Upper lobe of left lung (tissue), 6 donors: ENCODE results near the gene FKRP. TPM values are rescaled to one million over a fixed set of nuclear protein-coding genes. Genes with fewer than 3 reads are reported as not detected.

Experiments
- ATAC-seq, 2 donors: fragments of 200-7000 bp; cut with Tn5 transposase; one replicate each; pipeline ENCODE4 v1.9.1; 2022; ENCODE audit warnings: mild to moderate bottlenecking in 2 of 2, moderate library complexity in 2 of 2; ENCODE audit not compliant: low FRiP score in 2 of 2
- DNase-seq, 2 donors: peaks; one replicate each; pipeline ENCODE4 v3.0.0-alpha.2; 2019 to 2020
- H3K27ac ChIP-seq, 4 donors: fragments of 200-600 bp; sonication (generic); one replicate each; pipeline ENCODE4 v1.5.1; 2016 to 2019
- H3K27me3 ChIP-seq, 4 donors: fragments of 200-600 bp; sonication (generic); one replicate each; pipeline ENCODE4 v1.5.1; 2017 to 2019
- H3K36me3 ChIP-seq, 4 donors: fragments of 200-600 bp; sonication (generic); one replicate each; pipeline ENCODE4 v1.5.1; 2016 to 2019
- H3K4me1 ChIP-seq, 4 donors: fragments of 200-600 bp; sonication (generic); one replicate each; pipeline ENCODE4 v1.5.1; 2018 to 2019
- H3K4me3 ChIP-seq, 4 donors: fragments of 200-600 bp; sonication (generic); one replicate each; pipeline ENCODE4 v1.5.1; 2017 to 2019; ENCODE audit warnings: mild to moderate bottlenecking in 2 of 4, moderate library complexity in 1 of 4
- H3K9me3 ChIP-seq, 4 donors: fragments of 200-600 bp; sonication (generic); one replicate each; pipeline ENCODE4 v1.5.1; 2018 to 2019
- CTCF ChIP-seq, 6 experiments: fragments of 450-650 bp in 4 of 6; fragments of 200-600 bp in 2 of 6; sonication (generic) in 2 of 6; IDR thresholded peaks; one replicate each; pipeline ENCODE4 v1.5.1; 2016 to 2019; ENCODE audit warnings: antibody characterized with exemption in 6 of 6
- EP300 ChIP-seq, 4 donors: sonication (generic); formaldehyde crosslinking; IDR thresholded peaks; one replicate each; pipeline ENCODE4 v1.5.1; 2017; ENCODE audit warnings: antibody characterized with exemption in 4 of 4, control low read depth in 2 of 4
- POLR2A ChIP-seq, 4 donors: fragments of 450-650 bp; IDR thresholded peaks; one replicate each; pipeline ENCODE4 v1.5.1; 2016 to 2017; ENCODE audit warnings: antibody characterized with exemption in 4 of 4, mild to moderate bottlenecking in 2 of 4
- POLR2AphosphoS5 ChIP-seq, 2 donors: sonication (generic); formaldehyde crosslinking; IDR thresholded peaks; one replicate each; pipeline ENCODE4 v1.5.1; 2017; ENCODE audit warnings: antibody characterized with exemption in 2 of 2
- WGBS, 2 donors: methylation state at CpG; one replicate each; pipeline ENCODE4 v1.1.5; 2017 to 2018; 5-methylcytosine and 5-hydroxymethylcytosine counted together
- total RNA-seq, 6 donors: library from RNA; depleted of rRNA in 4 of 6; stranded (reverse); fragments of >200 nt in 4 of 6; gene quantifications; one replicate each; pipeline versions ENCODE4 v1.1.0 to v1.2.1, GENCODE V29; 2016 to 2021
- donor health status: DM: no; HTN: no; CAD: no; lungs with moderate emphysema.
- donor health status: DM: no; HTN: yes; CAD: no; lungs with severe emphysema.

Gene FKRP
- total RNA-seq, 6 donors from 2014 or later: 16.6 to 26.2 (median 19.3) TPM

GRCh38 chr19:46745030-46745429, 827 bp upstream of the FKRP start:
- peak overlapping the region in 2 of 4 donors; percentile 94 to 98 for H3K27ac ChIP-seq
- 20 to 27% methylated on average over 8 of the region's 8 CpGs for WGBS, 2 donors

GRCh38 chr19:46746281-46747057, 612 bp downstream of the FKRP start, which contains the start of gene STRN4:
Gene STRN4 (minus strand): TSS chr19:46746450. CDS start chr19:46746430, 20 bp downstream.
- DNase-seq (peak in 1 of 2 donors; percentile 94), ATAC-seq (peak in 1 of 2 donors; percentile 87)
- H3K4me1 ChIP-seq: peaks cover 29 to 45% (median 32%) of the 10 kb centered on the region in 4 donors
- H3K36me3 ChIP-seq: peaks cover 0 to 17% (median 0%) of the 10 kb centered on the region in 4 donors
- 2 to 11% methylated on average over 5 to 17 of the region's 74 CpGs for WGBS, 2 donors
- no peak for TF ChIP-seq EP300 (IDR thresholded peaks at IDR 0.05)
- peak in 3 of 4 donors; percentile 19 to 51 (median 49) for TF ChIP-seq POLR2A (IDR thresholded peaks at IDR 0.05)
- peak in 1 of 2 donors; percentile 34 for TF ChIP-seq POLR2AphosphoS5 (IDR thresholded peaks at IDR 0.05)
- H3K27ac ChIP-seq: peak within 1 kb of the TSS; percentile 92 to 98 (median 94)
- H3K4me3 ChIP-seq: peak within 1 kb of the TSS; percentile 79 to 100 (median 94)
- H3K27me3 ChIP-seq: no peaks in the 10 kb centered on the region
- no peaks in the 10 kb centered on the region for H3K9me3 ChIP-seq

More at GRCh38 chr19:46745030-46745429, 827 bp upstream of the FKRP start:
- ATAC-seq: peak; percentile 18 to 42
- H3K36me3 ChIP-seq: peaks cover 0 to 5% (median 0%) of the 10 kb centered on the region in 4 donors
- no peaks in the 10 kb centered on the region for H3K27me3 ChIP-seq
- TF ChIP-seq CTCF (IDR thresholded peaks at IDR 0.05): no peak
- TF ChIP-seq POLR2AphosphoS5 (IDR thresholded peaks at IDR 0.05): no peak
- no peak for TF ChIP-seq POLR2A (IDR thresholded peaks at IDR 0.05)
- no peak for TF ChIP-seq EP300 (IDR thresholded peaks at IDR 0.05)
- no peaks in the 10 kb centered on the region for H3K9me3 ChIP-seq
- DNase-seq: no peak
- H3K4me3 ChIP-seq: peak overlapping the region; percentile 79 to 100 (median 94)
- H3K4me1 ChIP-seq: peaks cover 29 to 56% (median 32%) of the 10 kb centered on the region in 4 donors

GRCh38 chr19:46748325-46749109, 2.7 kb downstream of the FKRP start:
- peaks cover 22 to 29% (median 23%) of the 10 kb centered on the region in 4 donors for H3K4me1 ChIP-seq
- DNase-seq (peak in 1 of 2 donors; percentile 56), ATAC-seq (no peak)
- H3K27me3 ChIP-seq: no peaks in the 10 kb centered on the region
- no peak overlapping the region for H3K4me3 ChIP-seq
- WGBS, 2 donors: 83 to 84% methylated on average over 21 of the region's 21 CpGs
- H3K9me3 ChIP-seq: no peaks in the 10 kb centered on the region
- TF ChIP-seq POLR2A (IDR thresholded peaks at IDR 0.05) (no peak), POLR2AphosphoS5 (IDR thresholded peaks at IDR 0.05) (no peak), CTCF (IDR thresholded peaks at IDR 0.05) (peak; percentile 38 to 77 (median 57)), EP300 (IDR thresholded peaks at IDR 0.05) (no peak)
- peaks cover 0 to 17% (median 0%) of the 10 kb centered on the region in 4 donors for H3K36me3 ChIP-seq
- H3K27ac ChIP-seq: no peak overlapping the region

- no peaks in the 10 kb centered on the region for H3K27me3 ChIP-seq
- H3K36me3 ChIP-seq: peaks cover 0 to 28% (median 6%) of the 10 kb centered on the region in 4 donors
- WGBS, 2 donors: 25 to 33% methylated on average over 4 of the region's 4 CpGs
- TF ChIP-seq POLR2AphosphoS5 (IDR thresholded peaks at IDR 0.05) (no peak), CTCF (IDR thresholded peaks at IDR 0.05) (peak in 3 of 6 experiments; percentile 29 to 43 (median 42)), EP300 (IDR thresholded peaks at IDR 0.05) (no peak)
- peaks cover 3 to 25% (median 15%) of the 10 kb centered on the region in 4 donors for H3K4me1 ChIP-seq
- ATAC-seq (peak; percentile 34 to 50), DNase-seq (peak in 1 of 2 donors; percentile 63)
- H3K9me3 ChIP-seq: no peaks in the 10 kb centered on the region
- H3K4me3 ChIP-seq: no peak overlapping the region
- H3K27ac ChIP-seq: peak overlapping the region in 2 of 4 donors; percentile 2 to 3
Observed at GRCh38 chr19:46753420-46754155, 7.7 kb downstream of the FKRP start.
